ENCODE data around the gene ZFPM1.
A peak's percentile ranks its signal among the peaks of the same experiment; 100 is the strongest.

Gene ZFPM1

GRCh38 chr16:88512728-88513696 is 59.9 kb downstream of the ZFPM1 start:
- Histone ChIP-seq H3K27ac (replicated peaks; ENCODE audit: low read length) (no peak overlapping the region), H2AFZ (ENCODE audit: low read length) (no peak overlapping the region), H4K8ac (ENCODE audit: low read depth, low read length) (peak overlapping the region; percentile 65), H3K79me1 (ENCODE audit: low read depth, low read length) (no peaks in the 10 kb centered on the region), H3K23ac (ENCODE audit: low read depth, low read length, poor library complexity) (peak overlapping the region; percentile 85), H3K4ac (ENCODE audit: low read length) (peak overlapping the region; percentile 11), H3K9me3 (replicated peaks in 1 of 2; ENCODE audit: control insufficient read depth in 2 of 2, insufficient read depth in 1 of 2, low read depth in 1 of 2, low read length in 2 of 2) (no peaks in the 10 kb centered on the region), H3K36me3 (replicated peaks in 1 of 2; ENCODE audit: control insufficient read depth in 2 of 2, insufficient read depth in 2 of 2, low read length in 2 of 2) (no peaks in the 10 kb centered on the region), H3K4me1 (ENCODE audit: control insufficient read depth in 2 of 2, insufficient read depth in 1 of 2, low read depth in 1 of 2, low read length in 2 of 2) (peaks cover 15 to 25% of the 10 kb centered on the region in 2 donors), H2AK5ac (ENCODE audit: low read depth, low read length) (no peak overlapping the region), H3K9ac (ENCODE audit: low read depth, low read length, poor library complexity) (no peak overlapping the region), H3K4me3 (ENCODE audit: low read length in 2 of 2) (no peak overlapping the region), H4K91ac (ENCODE audit: low read depth, low read length, poor library complexity) (no peak overlapping the region), H3K27me3 (ENCODE audit: control insufficient read depth in 3 of 3, insufficient read depth in 3 of 3, low read depth in 1 of 3, low read length in 3 of 3) (no peaks in the 10 kb centered on the region), H2BK120ac (ENCODE audit: low read depth, low read length) (no peak overlapping the region), H3K14ac (ENCODE audit: low read length) (peak overlapping the region; percentile 21), H2BK12ac (ENCODE audit: low read length) (peak overlapping the region; percentile 22), H3K18ac (ENCODE audit: low read length) (peak overlapping the region; percentile 87), H3K4me2 (ENCODE audit: insufficient read depth, low read length, poor library complexity, severe bottlenecking) (peak overlapping the region; percentile 18), H2BK15ac (ENCODE audit: low read length) (no peak overlapping the region), H2BK5ac (ENCODE audit: low read length) (peak overlapping the region; percentile 53)
- DNase-seq (ENCODE audit: low spot score), result no peak
- no CpG with 5 or more reads among the region's 35 CpGs for WGBS, 2 donors (ENCODE audit: extremely low coverage in 2 of 2, insufficient read length in 2 of 2, insufficient replicate concordance in 1 of 2)

GRCh38 chr16:88514070-88514469 is 61.0 kb downstream of the ZFPM1 start:
- no peak for DNase-seq (ENCODE audit: low spot score)
- no peaks in the 10 kb centered on the region for H3K79me1 ChIP-seq (ENCODE audit: low read depth, low read length)
- H2BK120ac ChIP-seq (ENCODE audit: low read depth, low read length), result no peak overlapping the region
- H3K4me1 ChIP-seq (ENCODE audit: control insufficient read depth in 2 of 2, insufficient read depth in 1 of 2, low read depth in 1 of 2, low read length in 2 of 2), result peaks cover 8 to 18% of the 10 kb centered on the region in 2 donors
- H3K23ac ChIP-seq (ENCODE audit: low read depth, low read length, poor library complexity), result peak overlapping the region; percentile 80
- H2AK5ac ChIP-seq (ENCODE audit: low read depth, low read length), result peak overlapping the region; percentile 84
- no peak overlapping the region for H4K91ac ChIP-seq (ENCODE audit: low read depth, low read length, poor library complexity)
- H3K4ac ChIP-seq (ENCODE audit: low read length), result no peak overlapping the region
- no peak overlapping the region for H3K4me2 ChIP-seq (ENCODE audit: insufficient read depth, low read length, poor library complexity, severe bottlenecking)
- no peaks in the 10 kb centered on the region for H3K36me3 ChIP-seq (replicated peaks in 1 of 2; ENCODE audit: control insufficient read depth in 2 of 2, insufficient read depth in 2 of 2, low read length in 2 of 2)
- no peak overlapping the region for H3K14ac ChIP-seq (ENCODE audit: low read length)
- H2BK15ac ChIP-seq (ENCODE audit: low read length), result no peak overlapping the region
- no peak overlapping the region for H3K4me3 ChIP-seq (ENCODE audit: low read length in 2 of 2)
- H3K27me3 ChIP-seq (ENCODE audit: control insufficient read depth in 3 of 3, insufficient read depth in 3 of 3, low read depth in 1 of 3, low read length in 3 of 3), result no peaks in the 10 kb centered on the region
- no peak overlapping the region for H4K8ac ChIP-seq (ENCODE audit: low read depth, low read length)
- H3K9me3 ChIP-seq (replicated peaks in 1 of 2; ENCODE audit: control insufficient read depth in 2 of 2, insufficient read depth in 1 of 2, low read depth in 1 of 2, low read length in 2 of 2), result no peaks in the 10 kb centered on the region
- H2BK5ac ChIP-seq (ENCODE audit: low read length), result no peak overlapping the region
- H2AFZ ChIP-seq (ENCODE audit: low read length), result no peak overlapping the region
- H3K18ac ChIP-seq (ENCODE audit: low read length), result no peak overlapping the region
- no peak overlapping the region for H2BK12ac ChIP-seq (ENCODE audit: low read length)
- no peak overlapping the region for H3K9ac ChIP-seq (ENCODE audit: low read depth, low read length, poor library complexity)
- no peak overlapping the region for H3K27ac ChIP-seq (replicated peaks; ENCODE audit: low read length)
- no CpG with 5 or more reads among the region's 20 CpGs for WGBS, 2 donors (ENCODE audit: extremely low coverage in 2 of 2, insufficient read length in 2 of 2, insufficient replicate concordance in 1 of 2)

- no peak overlapping the region for H4K8ac ChIP-seq (ENCODE audit: low read depth, low read length)
- no peak overlapping the region for H2BK12ac ChIP-seq (ENCODE audit: low read length)
- no peak overlapping the region for H3K4me3 ChIP-seq (ENCODE audit: low read length in 2 of 2)
- no peak overlapping the region for H3K27ac ChIP-seq (replicated peaks; ENCODE audit: low read length)
- H3K9me3 ChIP-seq (replicated peaks in 1 of 2; ENCODE audit: control insufficient read depth in 2 of 2, insufficient read depth in 1 of 2, low read depth in 1 of 2, low read length in 2 of 2), result no peaks in the 10 kb centered on the region
- H3K9ac ChIP-seq (ENCODE audit: low read depth, low read length, poor library complexity), result peak overlapping the region; percentile 17
- WGBS, 2 donors (ENCODE audit: extremely low coverage in 2 of 2, insufficient read length in 2 of 2, insufficient replicate concordance in 1 of 2), result no CpG with 5 or more reads among the region's 19 CpGs
- no peak overlapping the region for H3K4ac ChIP-seq (ENCODE audit: low read length)
- H3K23ac ChIP-seq (ENCODE audit: low read depth, low read length, poor library complexity), result no peak overlapping the region
- no peak overlapping the region for H3K14ac ChIP-seq (ENCODE audit: low read length)
- H2BK15ac ChIP-seq (ENCODE audit: low read length), result no peak overlapping the region
- DNase-seq (ENCODE audit: low spot score), result no peak
- H3K4me1 ChIP-seq (ENCODE audit: control insufficient read depth in 2 of 2, insufficient read depth in 1 of 2, low read depth in 1 of 2, low read length in 2 of 2), result peaks cover 4 to 18% of the 10 kb centered on the region in 2 donors
- H3K18ac ChIP-seq (ENCODE audit: low read length), result no peak overlapping the region
- no peaks in the 10 kb centered on the region for H3K27me3 ChIP-seq (ENCODE audit: control insufficient read depth in 3 of 3, insufficient read depth in 3 of 3, low read depth in 1 of 3, low read length in 3 of 3)
- no peak overlapping the region for H4K91ac ChIP-seq (ENCODE audit: low read depth, low read length, poor library complexity)
- H3K79me1 ChIP-seq (ENCODE audit: low read depth, low read length), result no peaks in the 10 kb centered on the region
- H3K36me3 ChIP-seq (replicated peaks in 1 of 2; ENCODE audit: control insufficient read depth in 2 of 2, insufficient read depth in 2 of 2, low read length in 2 of 2), result no peaks in the 10 kb centered on the region
- H3K4me2 ChIP-seq (ENCODE audit: insufficient read depth, low read length, poor library complexity, severe bottlenecking), result no peak overlapping the region
- no peak overlapping the region for H2BK120ac ChIP-seq (ENCODE audit: low read depth, low read length)
- no peak overlapping the region for H2BK5ac ChIP-seq (ENCODE audit: low read length)
- no peak overlapping the region for H2AK5ac ChIP-seq (ENCODE audit: low read depth, low read length)
- H2AFZ ChIP-seq (ENCODE audit: low read length), result peak overlapping the region; percentile 10
Observed at GRCh38 chr16:88514526-88515232, 61.6 kb downstream of the ZFPM1 start.

- no peak overlapping the region for H3K23ac ChIP-seq (ENCODE audit: low read depth, low read length, poor library complexity)
Observed at GRCh38 chr16:88515371-88515770, 62.3 kb downstream of the ZFPM1 start.

More at GRCh38 chr16:88515371-88515770, 62.3 kb downstream of the ZFPM1 start:
- H3K4ac ChIP-seq (ENCODE audit: low read length), result no peak overlapping the region
- H3K4me1 ChIP-seq (ENCODE audit: control insufficient read depth in 2 of 2, insufficient read depth in 1 of 2, low read depth in 1 of 2, low read length in 2 of 2), result peaks cover 4 to 13% of the 10 kb centered on the region in 2 donors
- no CpG with 5 or more reads among the region's 9 CpGs for WGBS, 2 donors (ENCODE audit: extremely low coverage in 2 of 2, insufficient read length in 2 of 2, insufficient replicate concordance in 1 of 2)
- no peak overlapping the region for H2AFZ ChIP-seq (ENCODE audit: low read length)
- H2BK120ac ChIP-seq (ENCODE audit: low read depth, low read length), result no peak overlapping the region
- no peaks in the 10 kb centered on the region for H3K79me1 ChIP-seq (ENCODE audit: low read depth, low read length)
- peak overlapping the region; percentile 24 for H2BK12ac ChIP-seq (ENCODE audit: low read length)
- no peaks in the 10 kb centered on the region for H3K36me3 ChIP-seq (replicated peaks in 1 of 2; ENCODE audit: control insufficient read depth in 2 of 2, insufficient read depth in 2 of 2, low read length in 2 of 2)
- H3K4me2 ChIP-seq (ENCODE audit: insufficient read depth, low read length, poor library complexity, severe bottlenecking), result no peak overlapping the region
- H4K8ac ChIP-seq (ENCODE audit: low read depth, low read length), result no peak overlapping the region
- H3K9me3 ChIP-seq (replicated peaks in 1 of 2; ENCODE audit: control insufficient read depth in 2 of 2, insufficient read depth in 1 of 2, low read depth in 1 of 2, low read length in 2 of 2), result no peaks in the 10 kb centered on the region
- H3K27ac ChIP-seq (replicated peaks; ENCODE audit: low read length), result no peak overlapping the region
- H3K27me3 ChIP-seq (ENCODE audit: control insufficient read depth in 3 of 3, insufficient read depth in 3 of 3, low read depth in 1 of 3, low read length in 3 of 3), result no peaks in the 10 kb centered on the region
- no peak overlapping the region for H2AK5ac ChIP-seq (ENCODE audit: low read depth, low read length)
- H2BK15ac ChIP-seq (ENCODE audit: low read length), result no peak overlapping the region
- peak overlapping the region; percentile 9 for H3K18ac ChIP-seq (ENCODE audit: low read length)
- H3K4me3 ChIP-seq (ENCODE audit: low read length in 2 of 2), result no peak overlapping the region
- no peak overlapping the region for H2BK5ac ChIP-seq (ENCODE audit: low read length)
- H3K14ac ChIP-seq (ENCODE audit: low read length), result peak overlapping the region; percentile 11
- H3K9ac ChIP-seq (ENCODE audit: low read depth, low read length, poor library complexity), result no peak overlapping the region
- H4K91ac ChIP-seq (ENCODE audit: low read depth, low read length, poor library complexity), result no peak overlapping the region
- DNase-seq (ENCODE audit: low spot score), result no peak
